GM12878 (cell line): Measurements from ENCODE around the gene STPG4. TPM values are rescaled to one million over a fixed set of nuclear protein-coding genes. Genes with fewer than 3 reads are reported as not detected.

ENCODE experiments used
- ATAC-seq: fragments of 200-7000 bp; cut with Tn5 transposase; 3 replicates; pipeline ENCODE4 v1.9.1; 2020; ENCODE audit warnings: mild to moderate bottlenecking, moderate library complexity
- BruUV-seq: library from RNA; stranded (reverse); fragments of 400-500 nt; replicated peaks from 2 replicates; lab custom pipeline; 2021; lab: Mats Ljungman, UMichigan
- CTCF ChIA-PET: fragments of 300-600 bp; sonication (Branson Sonifier 250); formaldehyde crosslinking; extraction: SDS; loops from one replicate; lab custom pipeline; 2021; ENCODE audit warnings: inconsistent platforms; lab: Yijun Ruan, JAX
- POLR2A ChIA-PET: fragments of 350-600 bp; formaldehyde crosslinking; extraction: SDS; loops from one replicate; lab custom pipeline; 2021; ENCODE audit warnings: inconsistent platforms; lab: Charles Lee
- RAD21 ChIA-PET: fragments of 300-600 bp; sonication (Branson Sonifier 250); formaldehyde crosslinking; loops from one replicate; lab custom pipeline; 2023; ENCODE audit warnings: antibody characterized with exemption; ENCODE audit not compliant: unreplicated experiment; lab: Charles Lee
- SMC1A ChIA-PET: fragments of 300-600 bp; sonication (Branson Sonifier 250); formaldehyde crosslinking; loops from one replicate; lab custom pipeline; 2023; ENCODE audit not compliant: unreplicated experiment, uncharacterized antibody; lab: Charles Lee
- DNase-seq: peaks from one replicate; pipeline ENCODE4 v3.0.0-alpha.2; 2011; ENCODE audit warnings: low read depth, low spot score
- FAIRE-seq: peaks from 3 replicates; lab custom pipeline; 2011; peaks lifted over from hg19 to GRCh38; lab: Jason Lieb, UNC
- H2AFZ ChIP-seq: 2 replicates; pipeline ENCODE4 v1.6.0; 2011; ENCODE audit warnings: low read depth, low read length, control low read depth; ENCODE audit not compliant: control insufficient read depth
- H3K27ac ChIP-seq: 2 replicates; pipeline ENCODE4 v1.5.1; 2011; ENCODE audit warnings: control low read depth; ENCODE audit not compliant: control insufficient read depth, insufficient read depth
- H3K27me3 ChIP-seq, 2 experiments: replicated peaks in 1 of 2; 2 replicates each; pipeline versions ENCODE4 v1.6.0 to v1.6.1; 2011; ENCODE audit warnings: low read length in 1 of 2; ENCODE audit not compliant: control insufficient read depth in 2 of 2, insufficient read depth in 2 of 2
- H3K36me3 ChIP-seq, 2 experiments: 2 replicates each; pipeline ENCODE4 v1.5.1; 2011; ENCODE audit warnings: low read length in 1 of 2; ENCODE audit not compliant: control insufficient read depth in 2 of 2, insufficient read depth in 2 of 2
- H3K4me1 ChIP-seq: 2 replicates; pipeline ENCODE4 v1.6.1; 2011; ENCODE audit warnings: mild to moderate bottlenecking, low read length, moderate library complexity, mixed read lengths; ENCODE audit not compliant: control insufficient read depth, insufficient read depth
- H3K4me2 ChIP-seq: 2 replicates; pipeline ENCODE4 v1.6.0; 2011; ENCODE audit warnings: control low read depth; ENCODE audit not compliant: control insufficient read depth, insufficient read depth
- H3K4me3 ChIP-seq: fragments of 200-600 bp; sonication (generic); 2 replicates; pipeline ENCODE4 v1.5.1; 2016
- H3K79me2 ChIP-seq: 2 replicates; pipeline ENCODE4 v1.6.0; 2011; ENCODE audit warnings: low read length; ENCODE audit not compliant: control insufficient read depth, insufficient read depth
- H3K9ac ChIP-seq: 2 replicates; pipeline ENCODE4 v1.8.0; 2011; ENCODE audit warnings: low read length, control low read depth, mixed read lengths; ENCODE audit not compliant: control insufficient read depth, insufficient read depth
- H3K9me3 ChIP-seq: replicated peaks from 3 replicates; pipeline ENCODE4 v1.5.1; 2011; ENCODE audit warnings: mild to moderate bottlenecking, low read length; ENCODE audit not compliant: control insufficient read depth, insufficient read depth
- H4K20me1 ChIP-seq: 2 replicates; pipeline ENCODE4 v1.6.0; 2011; ENCODE audit not compliant: control insufficient read depth, insufficient read depth
- BHLHE40 ChIP-seq, 2 experiments: fragments of 450-650 bp in 1 of 2; IDR thresholded peaks; 2 replicates each; pipeline ENCODE4 v1.6.1; 2011 to 2017; ENCODE audit warnings: low read depth in 2 of 2, borderline replicate concordance in 1 of 2, improper control_type of control experiment in 1 of 2, low read length in 1 of 2, mild to moderate bottlenecking in 1 of 2
- CHD1 ChIP-seq: IDR thresholded peaks from 2 replicates; pipeline ENCODE4 v1.6.1; 2012; ENCODE audit warnings: low read depth, low read length, improper control_type of control experiment
- CHD4 ChIP-seq: fragments of 200-600 bp; sonication (generic); IDR thresholded peaks from 2 replicates; pipeline ENCODE4 v1.6.1; 2016; ENCODE audit warnings: mild to moderate bottlenecking
- KLF5 ChIP-seq: fragments of 450-650 bp; IDR thresholded peaks from 2 replicates; pipeline ENCODE4 v1.6.1; 2014; ENCODE audit warnings: mild to moderate bottlenecking; ENCODE audit not compliant: partially characterized antibody
- MYB ChIP-seq: fragments of 150-350 bp; IDR thresholded peaks from 2 replicates; pipeline ENCODE4 v1.6.1; 2014; ENCODE audit warnings: mild to moderate bottlenecking, low read depth, low read length, borderline replicate concordance
- NFIC ChIP-seq: IDR thresholded peaks from 2 replicates; pipeline ENCODE4 v1.6.1; 2012; ENCODE audit warnings: low read depth, mild to moderate bottlenecking, inconsistent platforms, low read length, moderate library complexity
- NFXL1 ChIP-seq: fragments of 450-650 bp; IDR thresholded peaks from 2 replicates; pipeline ENCODE4 v1.6.1; 2017; ENCODE audit warnings: antibody characterized with exemption, mild to moderate bottlenecking, borderline replicate concordance
- ZNF217 ChIP-seq: fragments of 450-650 bp; IDR thresholded peaks from 2 replicates; pipeline ENCODE4 v1.6.1; 2017; ENCODE audit warnings: antibody characterized with exemption, mild to moderate bottlenecking
- ZZZ3 ChIP-seq: IDR thresholded peaks from 2 replicates; pipeline ENCODE4 v1.6.1; 2011; ENCODE audit warnings: low read depth; ENCODE audit not compliant: control insufficient read depth, insufficient read length
- WGBS: methylation state at CpG from one replicate; pipeline ENCODE4 v1.1.6; 2016; ENCODE audit warnings: low lambda C conversion rate; ENCODE audit not compliant: insufficient replicate concordance, insufficient coverage; ENCODE audit errors: missing lambda C conversion rate; 5-methylcytosine and 5-hydroxymethylcytosine counted together
- in situ Hi-C: fragments of 300-500 bp; cut with MboI; formaldehyde crosslinking; loops from 9 replicates; pipeline ENCODE4 v1.14.3; 2018; ENCODE audit warnings: mixed read lengths
- intact Hi-C: fragments of 100-400 bp; cut with micrococcal nuclease; formaldehyde crosslinking; loops from one replicate; pipeline ENCODE4 v1.14.2; 2022; ENCODE audit not compliant: unreplicated experiment
- polyA plus RNA-seq, 11 experiments: library from polyadenylated mRNA; depleted of rRNA in 4 of 11; unstranded in 6 of 11; stranded (reverse) in 5 of 11; fragments of >200 nt; fragmentation: Nextera tagmentation in 4 of 11; fragmentation: Illumina TruSeq in 1 of 11; extraction: Ambion mirVana in 4 of 11; extraction: Trizol in 1 of 11; gene quantifications; 1 replicate in 1 of 11; 2 replicates in 10 of 11; pipeline versions ENCODE4 v1.2.1 to v1.2.3, GENCODE V29; 2011 to 2016; ENCODE audit warnings: inconsistent platforms in 2 of 11, missing spikeins in 2 of 11, low read depth in 1 of 11
- total RNA-seq, 4 experiments: library from RNA; depleted of rRNA in 3 of 4; stranded (reverse); fragments of >200 nt in 3 of 4; fragmentation: Illumina TruSeq in 1 of 4; extraction: Trizol in 1 of 4; gene quantifications; 2 replicates each; pipeline versions ENCODE4 v1.2.1 to v1.2.3, GENCODE V29; 2013 to 2021
- TF ChIP-seq, protein P1 (sequence below): fragments of 450-650 bp; IDR thresholded peaks from 2 replicates; pipeline ENCODE4 v1.6.1; 2018; ENCODE audit warnings: borderline replicate concordance, mild to moderate bottlenecking; ENCODE audit not compliant: partially characterized antibody
- TF ChIP-seq, protein P2 (sequence below): fragments of 450-650 bp; IDR thresholded peaks from 2 replicates; pipeline ENCODE4 v1.6.1; 2017; ENCODE audit warnings: mild to moderate bottlenecking, moderate library complexity
- TF ChIP-seq, protein P3 (sequence below): fragments of 450-650 bp; IDR thresholded peaks from 2 replicates; pipeline ENCODE4 v1.6.1; 2017; ENCODE audit warnings: mild to moderate bottlenecking, moderate library complexity

Gene STPG4
- total and polyA plus RNA-seq, 10 of the 15 experiments (the other 5 are each of a cell fraction or from before 2014, with no cell fraction given): 0.10 to 0.29 (median 0.19) TPM; not detected in 3

DNA sequence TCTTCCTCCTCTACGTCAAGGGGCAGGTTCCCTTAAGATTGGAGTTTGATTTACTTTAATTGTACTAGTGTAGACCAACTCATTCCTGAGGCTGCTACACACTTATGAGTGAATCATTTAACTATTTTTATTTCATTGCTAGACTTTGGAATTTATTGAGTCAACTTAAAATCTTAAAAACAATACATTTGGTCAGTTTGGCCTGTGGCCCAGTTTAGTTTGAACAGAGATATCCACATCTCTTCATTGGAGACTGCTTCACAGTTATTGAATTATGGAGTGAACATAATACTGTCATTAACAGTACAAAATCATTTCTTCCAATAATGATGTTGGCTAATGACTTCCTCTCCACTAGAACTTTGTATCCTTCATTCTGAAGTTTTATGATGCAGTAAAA is 34.5 kb upstream of the STPG4 start (continued):
- TF ChIP-seq, protein P1, sequence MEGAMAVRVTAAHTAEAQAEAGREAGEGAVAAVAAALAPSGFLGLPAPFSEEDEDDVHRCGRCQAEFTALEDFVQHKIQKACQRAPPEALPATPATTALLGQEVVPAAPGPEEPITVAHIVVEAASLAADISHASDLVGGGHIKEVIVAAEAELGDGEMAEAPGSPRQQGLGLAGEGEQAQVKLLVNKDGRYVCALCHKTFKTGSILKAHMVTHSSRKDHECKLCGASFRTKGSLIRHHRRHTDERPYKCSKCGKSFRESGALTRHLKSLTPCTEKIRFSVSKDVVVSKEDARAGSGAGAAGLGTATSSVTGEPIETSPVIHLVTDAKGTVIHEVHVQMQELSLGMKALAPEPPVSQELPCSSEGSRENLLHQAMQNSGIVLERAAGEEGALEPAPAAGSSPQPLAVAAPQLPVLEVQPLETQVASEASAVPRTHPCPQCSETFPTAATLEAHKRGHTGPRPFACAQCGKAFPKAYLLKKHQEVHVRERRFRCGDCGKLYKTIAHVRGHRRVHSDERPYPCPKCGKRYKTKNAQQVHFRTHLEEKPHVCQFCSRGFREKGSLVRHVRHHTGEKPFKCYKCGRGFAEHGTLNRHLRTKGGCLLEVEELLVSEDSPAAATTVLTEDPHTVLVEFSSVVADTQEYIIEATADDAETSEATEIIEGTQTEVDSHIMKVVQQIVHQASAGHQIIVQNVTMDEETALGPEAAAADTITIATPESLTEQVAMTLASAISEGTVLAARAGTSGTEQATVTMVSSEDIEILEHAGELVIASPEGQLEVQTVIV: no peak
- no peak for TF ChIP-seq CHD1
- TF ChIP-seq BHLHE40 (IDR thresholded peaks at IDR 0.05; ENCODE audit: borderline replicate concordance in 1 of 2, low read depth in 2 of 2, low read length in 1 of 2): no peak
- no peak for TF ChIP-seq CHD4
- TF ChIP-seq ZNF217: no peak

DNA sequence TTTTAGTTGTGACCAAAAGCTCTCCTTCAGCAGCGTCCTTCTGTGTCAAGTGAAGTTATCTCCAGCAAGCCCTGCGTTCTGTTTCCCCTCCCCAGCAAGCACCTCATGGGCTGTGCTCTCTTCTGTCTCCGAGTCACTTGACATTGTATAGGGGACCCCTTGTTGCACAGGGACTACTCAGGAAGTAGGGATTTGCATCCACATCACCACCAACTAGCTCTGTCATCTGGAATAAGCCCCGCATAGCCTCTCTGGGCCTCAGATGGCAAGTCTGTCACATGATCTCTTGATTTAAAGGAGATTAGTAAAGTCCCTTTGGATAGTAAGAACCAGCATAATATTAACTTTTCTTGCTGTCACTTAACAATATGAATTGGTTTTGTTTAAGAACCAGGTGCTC is 32.0 kb upstream of the STPG4 start:
- H2AFZ ChIP-seq: no peak overlapping the region
- ChIA-PET SMC1A (interaction anchor here (0.6 kb wide), 1 partner anchor 378 kb away, joined by 3 read pairs; no protein-coding TSS in a partner anchor), POLR2A (no interaction called here), RAD21 (no interaction called here), CTCF (interaction anchor here (1.4 kb wide), 1 partner anchor 11 kb away, joined by 3 read pairs; no protein-coding TSS in a partner anchor)
- no peak overlapping the region for H3K4me2 ChIP-seq
- H3K4me3 ChIP-seq: no peak overlapping the region
- in situ Hi-C loops (no loop called here), intact Hi-C loops (no loop called here)
- H3K9me3 ChIP-seq: no peaks in the 10 kb centered on the region
- no peak overlapping the region for H3K27ac ChIP-seq
- no peaks in the 10 kb centered on the region for H3K4me1 ChIP-seq
- H4K20me1 ChIP-seq: no peaks in the 10 kb centered on the region
- ATAC-seq (no peak), FAIRE-seq (no peak), DNase-seq (no peak)
- BruUV-seq: no TSS peak
- H3K36me3 ChIP-seq: no peaks in the 10 kb centered on the region
- H3K9ac ChIP-seq: no peak overlapping the region
- 59% methylated on average over 4 of the region's 4 CpGs for WGBS
- H3K27me3 ChIP-seq: no peaks in the 10 kb centered on the region
- H3K79me2 ChIP-seq: no peaks in the 10 kb centered on the region
- no peak for TF ChIP-seq ZZZ3
- TF ChIP-seq NFXL1: no peak
- no peak for TF ChIP-seq MYB
- no peak for TF ChIP-seq KLF5
- TF ChIP-seq NFIC: no peak
- TF ChIP-seq, protein P2, sequence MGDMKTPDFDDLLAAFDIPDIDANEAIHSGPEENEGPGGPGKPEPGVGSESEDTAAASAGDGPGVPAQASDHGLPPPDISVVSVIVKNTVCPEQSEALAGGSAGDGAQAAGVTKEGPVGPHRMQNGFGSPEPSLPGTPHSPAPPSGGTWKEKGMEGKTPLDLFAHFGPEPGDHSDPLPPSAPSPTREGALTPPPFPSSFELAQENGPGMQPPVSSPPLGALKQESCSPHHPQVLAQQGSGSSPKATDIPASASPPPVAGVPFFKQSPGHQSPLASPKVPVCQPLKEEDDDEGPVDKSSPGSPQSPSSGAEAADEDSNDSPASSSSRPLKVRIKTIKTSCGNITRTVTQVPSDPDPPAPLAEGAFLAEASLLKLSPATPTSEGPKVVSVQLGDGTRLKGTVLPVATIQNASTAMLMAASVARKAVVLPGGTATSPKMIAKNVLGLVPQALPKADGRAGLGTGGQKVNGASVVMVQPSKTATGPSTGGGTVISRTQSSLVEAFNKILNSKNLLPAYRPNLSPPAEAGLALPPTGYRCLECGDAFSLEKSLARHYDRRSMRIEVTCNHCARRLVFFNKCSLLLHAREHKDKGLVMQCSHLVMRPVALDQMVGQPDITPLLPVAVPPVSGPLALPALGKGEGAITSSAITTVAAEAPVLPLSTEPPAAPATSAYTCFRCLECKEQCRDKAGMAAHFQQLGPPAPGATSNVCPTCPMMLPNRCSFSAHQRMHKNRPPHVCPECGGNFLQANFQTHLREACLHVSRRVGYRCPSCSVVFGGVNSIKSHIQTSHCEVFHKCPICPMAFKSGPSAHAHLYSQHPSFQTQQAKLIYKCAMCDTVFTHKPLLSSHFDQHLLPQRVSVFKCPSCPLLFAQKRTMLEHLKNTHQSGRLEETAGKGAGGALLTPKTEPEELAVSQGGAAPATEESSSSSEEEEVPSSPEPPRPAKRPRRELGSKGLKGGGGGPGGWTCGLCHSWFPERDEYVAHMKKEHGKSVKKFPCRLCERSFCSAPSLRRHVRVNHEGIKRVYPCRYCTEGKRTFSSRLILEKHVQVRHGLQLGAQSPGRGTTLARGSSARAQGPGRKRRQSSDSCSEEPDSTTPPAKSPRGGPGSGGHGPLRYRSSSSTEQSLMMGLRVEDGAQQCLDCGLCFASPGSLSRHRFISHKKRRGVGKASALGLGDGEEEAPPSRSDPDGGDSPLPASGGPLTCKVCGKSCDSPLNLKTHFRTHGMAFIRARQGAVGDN: no peak
- TF ChIP-seq, protein P3, sequence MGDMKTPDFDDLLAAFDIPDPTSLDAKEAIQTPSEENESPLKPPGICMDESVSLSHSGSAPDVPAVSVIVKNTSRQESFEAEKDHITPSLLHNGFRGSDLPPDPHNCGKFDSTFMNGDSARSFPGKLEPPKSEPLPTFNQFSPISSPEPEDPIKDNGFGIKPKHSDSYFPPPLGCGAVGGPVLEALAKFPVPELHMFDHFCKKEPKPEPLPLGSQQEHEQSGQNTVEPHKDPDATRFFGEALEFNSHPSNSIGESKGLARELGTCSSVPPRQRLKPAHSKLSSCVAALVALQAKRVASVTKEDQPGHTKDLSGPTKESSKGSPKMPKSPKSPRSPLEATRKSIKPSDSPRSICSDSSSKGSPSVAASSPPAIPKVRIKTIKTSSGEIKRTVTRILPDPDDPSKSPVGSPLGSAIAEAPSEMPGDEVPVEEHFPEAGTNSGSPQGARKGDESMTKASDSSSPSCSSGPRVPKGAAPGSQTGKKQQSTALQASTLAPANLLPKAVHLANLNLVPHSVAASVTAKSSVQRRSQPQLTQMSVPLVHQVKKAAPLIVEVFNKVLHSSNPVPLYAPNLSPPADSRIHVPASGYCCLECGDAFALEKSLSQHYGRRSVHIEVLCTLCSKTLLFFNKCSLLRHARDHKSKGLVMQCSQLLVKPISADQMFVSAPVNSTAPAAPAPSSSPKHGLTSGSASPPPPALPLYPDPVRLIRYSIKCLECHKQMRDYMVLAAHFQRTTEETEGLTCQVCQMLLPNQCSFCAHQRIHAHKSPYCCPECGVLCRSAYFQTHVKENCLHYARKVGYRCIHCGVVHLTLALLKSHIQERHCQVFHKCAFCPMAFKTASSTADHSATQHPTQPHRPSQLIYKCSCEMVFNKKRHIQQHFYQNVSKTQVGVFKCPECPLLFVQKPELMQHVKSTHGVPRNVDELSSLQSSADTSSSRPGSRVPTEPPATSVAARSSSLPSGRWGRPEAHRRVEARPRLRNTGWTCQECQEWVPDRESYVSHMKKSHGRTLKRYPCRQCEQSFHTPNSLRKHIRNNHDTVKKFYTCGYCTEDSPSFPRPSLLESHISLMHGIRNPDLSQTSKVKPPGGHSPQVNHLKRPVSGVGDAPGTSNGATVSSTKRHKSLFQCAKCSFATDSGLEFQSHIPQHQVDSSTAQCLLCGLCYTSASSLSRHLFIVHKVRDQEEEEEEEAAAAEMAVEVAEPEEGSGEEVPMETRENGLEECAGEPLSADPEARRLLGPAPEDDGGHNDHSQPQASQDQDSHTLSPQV: no peak
